Measurements from ENCODE around the gene CAPN9.

- TF ChIP-seq FOXM1 (IDR thresholded peaks at IDR 0.05; ENCODE audit: borderline replicate concordance, low read depth) (no peak), RAD21 (IDR thresholded peaks at IDR 0.05; ENCODE audit: low read depth) (no peak), EP300 (IDR thresholded peaks at IDR 0.05; ENCODE audit: borderline replicate concordance) (no peak), REST (IDR thresholded peaks at IDR 0.05; ENCODE audit: low read depth) (no peak), MAX (IDR thresholded peaks at IDR 0.05) (no peak), TAF1 (IDR thresholded peaks at IDR 0.05; ENCODE audit: low read depth) (no peak), CEBPB (IDR thresholded peaks at IDR 0.05) (no peak), CREB1 (IDR thresholded peaks at IDR 0.05; ENCODE audit: low read depth) (no peak)
Observed at GRCh38 chr1:230849451-230850224, 102.5 kb downstream of the CAPN9 start.

Data from Ishikawa (cell line).